ENCODE results near the gene RGL2. TPM values are rescaled to one million over a fixed set of nuclear protein-coding genes. Genes with fewer than 3 reads are reported as not detected.

Gene RGL2
- total and polyA plus RNA-seq, 2 of the 13 experiments (the other 11 are each of a cell fraction or from before 2014, with no cell fraction given) = 22.9 to 47.4 TPM

DNA sequence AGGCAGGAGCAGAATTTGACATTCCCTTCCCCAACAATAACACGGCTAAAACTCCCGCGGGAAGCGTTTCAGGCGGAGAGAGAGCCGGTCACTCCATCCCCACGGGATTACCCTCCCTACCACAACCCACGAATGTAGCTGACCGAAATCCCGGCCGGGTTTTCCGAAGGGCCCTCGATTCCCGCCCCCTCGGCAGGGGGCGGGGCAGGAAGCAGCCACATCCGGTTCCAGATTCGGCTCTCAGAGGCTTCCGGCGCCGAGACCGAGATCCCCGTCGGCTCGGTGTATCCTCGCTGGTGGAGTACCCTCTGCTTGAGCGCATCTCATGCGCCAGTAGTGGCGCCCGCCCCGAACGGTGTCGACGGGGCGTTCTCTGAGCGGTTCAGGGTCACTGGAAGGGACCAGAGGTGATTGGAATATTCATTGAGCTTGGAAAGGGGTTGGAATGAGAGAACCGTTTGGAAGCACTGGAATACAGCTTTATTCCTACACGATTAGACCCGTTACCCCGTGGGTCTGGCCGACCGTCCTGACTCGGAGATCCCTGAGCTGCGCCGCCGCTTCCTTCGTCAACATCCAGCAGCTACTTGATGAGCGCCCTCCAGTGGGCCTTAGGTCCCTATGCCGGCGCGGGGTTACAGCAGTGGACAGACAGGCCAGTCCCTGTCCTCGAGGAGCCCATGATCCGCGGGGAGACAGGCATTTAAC is 649 bp upstream of the RGL2 start (continued):
- TF ChIP-seq, protein P1, sequence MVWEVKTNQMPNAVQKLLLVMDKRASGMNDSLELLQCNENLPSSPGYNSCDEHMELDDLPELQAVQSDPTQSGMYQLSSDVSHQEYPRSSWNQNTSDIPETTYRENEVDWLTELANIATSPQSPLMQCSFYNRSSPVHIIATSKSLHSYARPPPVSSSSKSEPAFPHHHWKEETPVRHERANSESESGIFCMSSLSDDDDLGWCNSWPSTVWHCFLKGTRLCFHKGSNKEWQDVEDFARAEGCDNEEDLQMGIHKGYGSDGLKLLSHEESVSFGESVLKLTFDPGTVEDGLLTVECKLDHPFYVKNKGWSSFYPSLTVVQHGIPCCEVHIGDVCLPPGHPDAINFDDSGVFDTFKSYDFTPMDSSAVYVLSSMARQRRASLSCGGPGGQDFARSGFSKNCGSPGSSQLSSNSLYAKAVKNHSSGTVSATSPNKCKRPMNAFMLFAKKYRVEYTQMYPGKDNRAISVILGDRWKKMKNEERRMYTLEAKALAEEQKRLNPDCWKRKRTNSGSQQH (CRISPR knock-in tag; IDR thresholded peaks at IDR 0.05; ENCODE audit: low read depth) = peak; percentile 76; the same call in 1 of the 2 replicates
- TF ChIP-seq MTA3 (CRISPR knock-in tag; IDR thresholded peaks at IDR 0.05) = no peak
- TF ChIP-seq REPIN1 (CRISPR knock-in tag; IDR thresholded peaks at IDR 0.05; ENCODE audit: borderline replicate concordance, low read depth) = peak; percentile 95
- TF ChIP-seq, protein P2, sequence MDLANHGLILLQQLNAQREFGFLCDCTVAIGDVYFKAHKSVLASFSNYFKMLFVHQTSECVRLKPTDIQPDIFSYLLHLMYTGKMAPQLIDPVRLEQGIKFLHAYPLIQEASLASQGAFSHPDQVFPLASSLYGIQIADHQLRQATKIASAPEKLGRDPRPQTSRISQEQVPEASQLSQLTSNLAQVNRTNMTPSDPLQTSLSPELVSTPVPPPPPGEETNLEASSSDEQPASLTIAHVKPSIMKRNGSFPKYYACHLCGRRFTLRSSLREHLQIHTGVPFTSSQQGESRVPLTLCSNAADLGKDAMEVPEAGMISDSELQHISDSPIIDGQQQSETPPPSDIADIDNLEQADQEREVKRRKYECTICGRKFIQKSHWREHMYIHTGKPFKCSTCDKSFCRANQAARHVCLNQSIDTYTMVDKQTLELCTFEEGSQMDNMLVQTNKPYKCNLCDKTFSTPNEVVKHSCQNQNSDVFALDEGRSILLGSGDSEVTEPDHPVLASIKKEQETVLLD (CRISPR knock-in tag; IDR thresholded peaks at IDR 0.05; ENCODE audit: low read depth) = no peak; the same call in none of the 2 replicates
- TF ChIP-seq HHEX (CRISPR knock-in tag; IDR thresholded peaks at IDR 0.05) = no peak
- TF ChIP-seq, protein P3, sequence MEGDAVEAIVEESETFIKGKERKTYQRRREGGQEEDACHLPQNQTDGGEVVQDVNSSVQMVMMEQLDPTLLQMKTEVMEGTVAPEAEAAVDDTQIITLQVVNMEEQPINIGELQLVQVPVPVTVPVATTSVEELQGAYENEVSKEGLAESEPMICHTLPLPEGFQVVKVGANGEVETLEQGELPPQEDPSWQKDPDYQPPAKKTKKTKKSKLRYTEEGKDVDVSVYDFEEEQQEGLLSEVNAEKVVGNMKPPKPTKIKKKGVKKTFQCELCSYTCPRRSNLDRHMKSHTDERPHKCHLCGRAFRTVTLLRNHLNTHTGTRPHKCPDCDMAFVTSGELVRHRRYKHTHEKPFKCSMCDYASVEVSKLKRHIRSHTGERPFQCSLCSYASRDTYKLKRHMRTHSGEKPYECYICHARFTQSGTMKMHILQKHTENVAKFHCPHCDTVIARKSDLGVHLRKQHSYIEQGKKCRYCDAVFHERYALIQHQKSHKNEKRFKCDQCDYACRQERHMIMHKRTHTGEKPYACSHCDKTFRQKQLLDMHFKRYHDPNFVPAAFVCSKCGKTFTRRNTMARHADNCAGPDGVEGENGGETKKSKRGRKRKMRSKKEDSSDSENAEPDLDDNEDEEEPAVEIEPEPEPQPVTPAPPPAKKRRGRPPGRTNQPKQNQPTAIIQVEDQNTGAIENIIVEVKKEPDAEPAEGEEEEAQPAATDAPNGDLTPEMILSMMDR (CRISPR knock-in tag; IDR thresholded peaks at IDR 0.05) = peak; percentile 98
- peak; percentile 30; the same call in 1 of the 2 replicates for TF ChIP-seq ZBTB8A (CRISPR knock-in tag; IDR thresholded peaks at IDR 0.05; ENCODE audit: borderline replicate concordance, low read depth)
- no peak for TF ChIP-seq CHD2 (IDR thresholded peaks at IDR 0.05; ENCODE audit: low read depth, low read length)
- TF ChIP-seq, protein P4, sequence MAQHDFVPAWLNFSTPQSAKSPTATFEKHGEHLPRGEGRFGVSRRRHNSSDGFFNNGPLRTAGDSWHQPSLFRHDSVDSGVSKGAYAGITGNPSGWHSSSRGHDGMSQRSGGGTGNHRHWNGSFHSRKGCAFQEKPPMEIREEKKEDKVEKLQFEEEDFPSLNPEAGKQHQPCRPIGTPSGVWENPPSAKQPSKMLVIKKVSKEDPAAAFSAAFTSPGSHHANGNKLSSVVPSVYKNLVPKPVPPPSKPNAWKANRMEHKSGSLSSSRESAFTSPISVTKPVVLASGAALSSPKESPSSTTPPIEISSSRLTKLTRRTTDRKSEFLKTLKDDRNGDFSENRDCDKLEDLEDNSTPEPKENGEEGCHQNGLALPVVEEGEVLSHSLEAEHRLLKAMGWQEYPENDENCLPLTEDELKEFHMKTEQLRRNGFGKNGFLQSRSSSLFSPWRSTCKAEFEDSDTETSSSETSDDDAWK (CRISPR knock-in tag; IDR thresholded peaks at IDR 0.05) = no peak
- TF ChIP-seq, protein P5, sequence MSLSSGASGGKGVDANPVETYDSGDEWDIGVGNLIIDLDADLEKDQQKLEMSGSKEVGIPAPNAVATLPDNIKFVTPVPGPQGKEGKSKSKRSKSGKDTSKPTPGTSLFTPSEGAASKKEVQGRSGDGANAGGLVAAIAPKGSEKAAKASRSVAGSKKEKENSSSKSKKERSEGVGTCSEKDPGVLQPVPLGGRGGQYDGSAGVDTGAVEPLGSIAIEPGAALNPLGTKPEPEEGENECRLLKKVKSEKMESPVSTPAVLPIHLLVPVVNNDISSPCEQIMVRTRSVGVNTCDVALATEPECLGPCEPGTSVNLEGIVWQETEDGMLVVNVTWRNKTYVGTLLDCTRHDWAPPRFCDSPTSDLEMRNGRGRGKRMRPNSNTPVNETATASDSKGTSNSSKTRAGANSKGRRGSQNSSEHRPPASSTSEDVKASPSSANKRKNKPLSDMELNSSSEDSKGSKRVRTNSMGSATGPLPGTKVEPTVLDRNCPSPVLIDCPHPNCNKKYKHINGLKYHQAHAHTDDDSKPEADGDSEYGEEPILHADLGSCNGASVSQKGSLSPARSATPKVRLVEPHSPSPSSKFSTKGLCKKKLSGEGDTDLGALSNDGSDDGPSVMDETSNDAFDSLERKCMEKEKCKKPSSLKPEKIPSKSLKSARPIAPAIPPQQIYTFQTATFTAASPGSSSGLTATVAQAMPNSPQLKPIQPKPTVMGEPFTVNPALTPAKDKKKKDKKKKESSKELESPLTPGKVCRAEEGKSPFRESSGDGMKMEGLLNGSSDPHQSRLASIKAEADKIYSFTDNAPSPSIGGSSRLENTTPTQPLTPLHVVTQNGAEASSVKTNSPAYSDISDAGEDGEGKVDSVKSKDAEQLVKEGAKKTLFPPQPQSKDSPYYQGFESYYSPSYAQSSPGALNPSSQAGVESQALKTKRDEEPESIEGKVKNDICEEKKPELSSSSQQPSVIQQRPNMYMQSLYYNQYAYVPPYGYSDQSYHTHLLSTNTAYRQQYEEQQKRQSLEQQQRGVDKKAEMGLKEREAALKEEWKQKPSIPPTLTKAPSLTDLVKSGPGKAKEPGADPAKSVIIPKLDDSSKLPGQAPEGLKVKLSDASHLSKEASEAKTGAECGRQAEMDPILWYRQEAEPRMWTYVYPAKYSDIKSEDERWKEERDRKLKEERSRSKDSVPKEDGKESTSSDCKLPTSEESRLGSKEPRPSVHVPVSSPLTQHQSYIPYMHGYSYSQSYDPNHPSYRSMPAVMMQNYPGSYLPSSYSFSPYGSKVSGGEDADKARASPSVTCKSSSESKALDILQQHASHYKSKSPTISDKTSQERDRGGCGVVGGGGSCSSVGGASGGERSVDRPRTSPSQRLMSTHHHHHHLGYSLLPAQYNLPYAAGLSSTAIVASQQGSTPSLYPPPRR (CRISPR knock-in tag; IDR thresholded peaks at IDR 0.05; ENCODE audit: borderline replicate concordance) = no peak; the same call in 1 of the 2 replicates
- TF ChIP-seq MEIS2 (CRISPR knock-in tag; IDR thresholded peaks at IDR 0.05) = peak; percentile 61
- TF ChIP-seq PCBP2 (optimal IDR thresholded peaks at IDR 0.05; ENCODE audit: low read depth, low read length, poor library complexity, severe bottlenecking) = no peak
- TF ChIP-seq SIN3A (IDR thresholded peaks at IDR 0.05; ENCODE audit: borderline replicate concordance, low read depth, low read length) = peak; percentile 68; the same call in 1 of the 2 replicates
- TF ChIP-seq STAG1 (CRISPR knock-in tag; IDR thresholded peaks at IDR 0.05) = peak; percentile 60
- TF ChIP-seq, protein P6, sequence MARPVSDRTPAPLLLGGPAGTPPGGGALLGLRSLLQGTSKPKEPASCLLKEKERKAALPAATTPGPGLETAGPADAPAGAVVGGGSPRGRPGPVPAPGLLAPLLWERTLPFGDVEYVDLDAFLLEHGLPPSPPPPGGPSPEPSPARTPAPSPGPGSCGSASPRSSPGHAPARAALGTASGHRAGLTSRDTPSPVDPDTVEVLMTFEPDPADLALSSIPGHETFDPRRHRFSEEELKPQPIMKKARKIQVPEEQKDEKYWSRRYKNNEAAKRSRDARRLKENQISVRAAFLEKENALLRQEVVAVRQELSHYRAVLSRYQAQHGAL (CRISPR knock-in tag; IDR thresholded peaks at IDR 0.05; ENCODE audit: not compliant biosample characterization) = peak; percentile 63
- TF ChIP-seq FOXP1 (IDR thresholded peaks at IDR 0.05) = no peak
- no peak for TF ChIP-seq FOXP1 (CRISPR knock-in tag; IDR thresholded peaks at IDR 0.05)

Measured in HepG2 (cell line).